OCI-LY1 (cell line): ENCODE data around the gene KLHDC9.

Source experiments
- H2AFZ ChIP-seq: fragments of 200-600 bp; sonication (generic), shearing (Covaris generic); 2 replicates; pipeline ENCODE4 v1.6.0; 2014; ENCODE audit warnings: antibody characterized with exemption, mild to moderate bottlenecking, low read length
- H3F3A ChIP-seq: fragments of 200-600 bp; sonication (generic), shearing (Covaris generic); 2 replicates; pipeline ENCODE4 v1.6.0; 2014; ENCODE audit warnings: mild to moderate bottlenecking, antibody characterized with exemption, low read length, moderate library complexity; ENCODE audit not compliant: insufficient read depth
- H3K27ac ChIP-seq: fragments of 200-600 bp; sonication (generic); 2 replicates; pipeline ENCODE4 v1.5.1; 2014; ENCODE audit warnings: low read length, mixed run types, mild to moderate bottlenecking, low read depth; ENCODE audit not compliant: poor library complexity, severe bottlenecking
- H3K27me3 ChIP-seq: fragments of 200-600 bp; sonication (generic); 2 replicates; pipeline ENCODE4 v1.6.0; 2014; ENCODE audit warnings: antibody characterized with exemption, mild to moderate bottlenecking, low read length, moderate library complexity; ENCODE audit not compliant: insufficient read depth
- H3K36me3 ChIP-seq: fragments of 200-600 bp; sonication (generic); 2 replicates; pipeline ENCODE4 v1.6.1; 2014; ENCODE audit warnings: mild to moderate bottlenecking, antibody characterized with exemption, low read length, moderate library complexity, mixed read lengths; ENCODE audit not compliant: insufficient read depth
- H3K4me1 ChIP-seq: fragments of 200-600 bp; sonication (generic); 2 replicates; pipeline ENCODE4 v1.5.1; 2014; ENCODE audit warnings: mild to moderate bottlenecking, low read length, moderate library complexity; ENCODE audit not compliant: insufficient read depth, severe bottlenecking
- H3K4me2 ChIP-seq: fragments of 200-600 bp; sonication (generic), shearing (Covaris generic); 2 replicates; pipeline ENCODE4 v1.6.1; 2014; ENCODE audit warnings: low read length
- H3K4me3 ChIP-seq: fragments of 200-600 bp; sonication (generic); 2 replicates; pipeline ENCODE4 v1.5.1; 2014; ENCODE audit warnings: low read length, low read depth, mild to moderate bottlenecking, mixed read lengths; ENCODE audit not compliant: poor library complexity, severe bottlenecking
- H3K79me2 ChIP-seq: fragments of 200-600 bp; shearing (Covaris generic); 2 replicates; pipeline ENCODE4 v1.6.1; 2016; ENCODE audit warnings: mixed run types, low read length, mixed read lengths; ENCODE audit not compliant: insufficient read depth
- H3K9ac ChIP-seq: fragments of 200-600 bp; sonication (generic), shearing (Covaris generic); 2 replicates; pipeline ENCODE4 v1.6.1; 2014; ENCODE audit warnings: mild to moderate bottlenecking, low read length, mixed read lengths
- H3K9me2 ChIP-seq: fragments of 200-600 bp; sonication (generic), shearing (Covaris generic); 2 replicates; pipeline ENCODE4 v1.6.1; 2014; ENCODE audit warnings: low read depth, mild to moderate bottlenecking, low read length, mixed read lengths
- H3K9me3 ChIP-seq: fragments of 200-600 bp; shearing (Covaris generic); 2 replicates; pipeline ENCODE4 v1.6.1; 2014; ENCODE audit warnings: low read length, mixed read lengths
- H4K20me1 ChIP-seq: fragments of 200-600 bp; sonication (generic), shearing (Covaris generic); 2 replicates; pipeline ENCODE4 v1.6.0; 2016; ENCODE audit warnings: mild to moderate bottlenecking, low read length; ENCODE audit not compliant: insufficient read depth
- EZH2 ChIP-seq: fragments of 200-600 bp; sonication (generic), shearing (Covaris generic); IDR thresholded peaks from 2 replicates; pipeline ENCODE4 v1.8.0; 2017; ENCODE audit warnings: borderline replicate concordance, mixed run types, mild to moderate bottlenecking, antibody characterized with exemption, low read length, moderate library complexity, mixed read lengths
- TF ChIP-seq, protein P1 (sequence below): fragments of 200-600 bp; sonication (generic), shearing (Covaris generic); IDR thresholded peaks from 2 replicates; pipeline ENCODE4 v1.5.1; 2017; ENCODE audit warnings: mild to moderate bottlenecking, antibody characterized with exemption, low read length, moderate library complexity, mixed read lengths

The KLHDC9 gene

DNA sequence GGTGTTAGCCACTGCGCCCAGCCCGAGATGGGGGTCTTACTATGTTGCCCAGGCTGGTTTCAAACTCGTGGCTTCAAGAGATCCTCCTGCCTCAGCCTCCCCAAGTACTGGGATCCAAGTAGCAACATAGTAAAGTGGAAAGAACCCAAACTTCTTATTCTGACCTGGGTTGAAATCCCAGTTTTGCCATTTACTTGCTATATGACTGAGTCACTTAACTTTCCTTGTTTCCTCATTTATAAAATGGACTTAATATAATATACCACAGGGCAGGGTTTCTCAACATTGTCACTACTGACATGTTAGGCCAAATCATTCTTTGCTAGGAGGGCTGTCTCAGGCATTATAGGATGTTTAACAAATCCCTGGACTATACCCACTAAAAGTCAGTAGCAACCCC is 13.0 kb downstream of the KLHDC9 start:
- H3K4me2 ChIP-seq: no peak overlapping the region
- TF ChIP-seq, protein P1, sequence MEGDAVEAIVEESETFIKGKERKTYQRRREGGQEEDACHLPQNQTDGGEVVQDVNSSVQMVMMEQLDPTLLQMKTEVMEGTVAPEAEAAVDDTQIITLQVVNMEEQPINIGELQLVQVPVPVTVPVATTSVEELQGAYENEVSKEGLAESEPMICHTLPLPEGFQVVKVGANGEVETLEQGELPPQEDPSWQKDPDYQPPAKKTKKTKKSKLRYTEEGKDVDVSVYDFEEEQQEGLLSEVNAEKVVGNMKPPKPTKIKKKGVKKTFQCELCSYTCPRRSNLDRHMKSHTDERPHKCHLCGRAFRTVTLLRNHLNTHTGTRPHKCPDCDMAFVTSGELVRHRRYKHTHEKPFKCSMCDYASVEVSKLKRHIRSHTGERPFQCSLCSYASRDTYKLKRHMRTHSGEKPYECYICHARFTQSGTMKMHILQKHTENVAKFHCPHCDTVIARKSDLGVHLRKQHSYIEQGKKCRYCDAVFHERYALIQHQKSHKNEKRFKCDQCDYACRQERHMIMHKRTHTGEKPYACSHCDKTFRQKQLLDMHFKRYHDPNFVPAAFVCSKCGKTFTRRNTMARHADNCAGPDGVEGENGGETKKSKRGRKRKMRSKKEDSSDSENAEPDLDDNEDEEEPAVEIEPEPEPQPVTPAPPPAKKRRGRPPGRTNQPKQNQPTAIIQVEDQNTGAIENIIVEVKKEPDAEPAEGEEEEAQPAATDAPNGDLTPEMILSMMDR: no peak
- TF ChIP-seq EZH2: no peak
- peaks cover 84% of the 10 kb centered on the region for H3K79me2 ChIP-seq

DNA sequence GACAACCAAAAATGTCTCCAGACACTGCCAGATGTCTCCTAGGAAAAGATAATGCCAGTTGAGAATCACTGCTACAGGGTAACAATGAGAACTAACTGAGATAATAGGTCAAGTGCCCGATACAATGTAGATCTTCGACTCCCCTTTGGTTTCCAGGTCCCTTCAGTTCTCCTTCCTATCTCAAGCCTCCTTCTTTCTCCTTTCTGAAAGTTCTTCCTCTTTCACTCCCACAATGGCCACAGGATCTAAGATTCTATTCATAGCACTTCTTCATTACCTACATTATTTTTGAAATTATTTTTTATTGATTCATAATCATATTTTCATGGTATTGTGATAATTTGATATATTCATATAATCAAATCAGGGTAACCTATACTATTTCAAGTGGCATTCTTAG is 13.4 kb downstream of the KLHDC9 start:
- H3K79me2 ChIP-seq: peaks cover 84% of the 10 kb centered on the region
- no peaks in the 10 kb centered on the region for H3K27me3 ChIP-seq
- H3K4me2 ChIP-seq: no peak overlapping the region
- no peaks in the 10 kb centered on the region for H4K20me1 ChIP-seq
- H3K9ac ChIP-seq: no peak overlapping the region
- TF ChIP-seq, protein P1: no peak
- no peak for TF ChIP-seq EZH2
- peaks cover 32% of the 10 kb centered on the region for H3K4me1 ChIP-seq
- H2AFZ ChIP-seq: no peak overlapping the region
- H3K9me2 ChIP-seq: no peaks in the 10 kb centered on the region
- H3K9me3 ChIP-seq: no peaks in the 10 kb centered on the region
- no peak overlapping the region for H3K27ac ChIP-seq
- H3K36me3 ChIP-seq: peaks cover 48% of the 10 kb centered on the region
- no peaks in the 10 kb centered on the region for H3F3A ChIP-seq
- no peak overlapping the region for H3K4me3 ChIP-seq

More for the DNA sequence above, 13.0 kb downstream of the KLHDC9 start:
- no peaks in the 10 kb centered on the region for H3K27me3 ChIP-seq
- H3K9ac ChIP-seq: no peak overlapping the region
- no peaks in the 10 kb centered on the region for H3F3A ChIP-seq
- no peaks in the 10 kb centered on the region for H3K9me3 ChIP-seq
- H4K20me1 ChIP-seq: no peaks in the 10 kb centered on the region
- no peak overlapping the region for H2AFZ ChIP-seq
- no peak overlapping the region for H3K27ac ChIP-seq
- H3K36me3 ChIP-seq: peaks cover 48% of the 10 kb centered on the region
- H3K4me1 ChIP-seq: peaks cover 28% of the 10 kb centered on the region
- H3K4me3 ChIP-seq: no peak overlapping the region
- H3K9me2 ChIP-seq: no peaks in the 10 kb centered on the region

DNA sequence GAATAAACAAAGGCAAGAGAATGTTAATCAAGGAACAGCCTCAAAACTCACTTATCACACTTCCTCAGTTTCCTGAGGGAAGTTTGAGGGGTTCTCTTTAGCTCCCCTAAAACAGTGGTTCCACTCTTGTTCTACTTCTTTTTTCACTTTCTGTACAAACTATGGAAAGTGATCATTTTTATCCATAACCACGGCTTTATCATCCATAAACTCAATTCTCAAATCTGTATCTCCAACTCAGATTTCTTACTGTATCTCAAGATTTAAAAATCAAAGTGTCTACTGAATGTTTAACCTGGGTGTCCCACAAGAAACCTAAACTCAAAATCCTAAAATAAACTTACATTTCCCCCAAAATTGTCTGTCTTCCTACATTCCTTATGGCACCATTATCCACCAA is 15.8 kb downstream of the KLHDC9 start:
- no peak overlapping the region for H3K27ac ChIP-seq
- H3K79me2 ChIP-seq: peaks cover 81% of the 10 kb centered on the region
- H3K9ac ChIP-seq: no peak overlapping the region; the same call in 1 of the 2 replicates
- no peaks in the 10 kb centered on the region for H3K9me3 ChIP-seq
- peaks cover 40% of the 10 kb centered on the region for H3K36me3 ChIP-seq
- peaks cover 43% of the 10 kb centered on the region for H3K4me1 ChIP-seq
- no peak overlapping the region for H3K4me3 ChIP-seq
- H3K4me2 ChIP-seq: peak overlapping the region; percentile 19; the same call in 1 of the 2 replicates
- TF ChIP-seq EZH2: no peak
- TF ChIP-seq, protein P1: no peak
- no peaks in the 10 kb centered on the region for H3K27me3 ChIP-seq
- no peaks in the 10 kb centered on the region for H3K9me2 ChIP-seq
- no peaks in the 10 kb centered on the region for H3F3A ChIP-seq
- no peaks in the 10 kb centered on the region for H4K20me1 ChIP-seq
- H2AFZ ChIP-seq: no peak overlapping the region
